HepG2 (cell line): ENCODE data around the gene AGT. TPM values are rescaled to one million over a fixed set of nuclear protein-coding genes. Genes with fewer than 3 reads are reported as not detected.

Experiments used
- AKNA ChIP-seq: sonication (generic); formaldehyde crosslinking; IDR thresholded peaks from 2 replicates; pipeline ENCODE4 v1.4.0; 2020; ENCODE audit warnings: missing genetic modification reagents, borderline replicate concordance
- HDAC6 ChIP-seq: fragments of 200-600 bp; sonication (generic); IDR thresholded peaks from 2 replicates; pipeline ENCODE4 v1.7.0; 2017; ENCODE audit warnings: mild to moderate bottlenecking, antibody characterized with exemption, low read length, low read depth
- HMGA1 ChIP-seq: sonication (generic); formaldehyde crosslinking; conservative IDR thresholded peaks from 2 replicates; pipeline ENCODE4 v1.4.0; 2020; ENCODE audit warnings: missing genetic modification reagents
- ISL2 ChIP-seq: sonication (generic); formaldehyde crosslinking; IDR thresholded peaks from 2 replicates; pipeline ENCODE4 v1.5.0; 2020; ENCODE audit warnings: missing genetic modification reagents
- NCOA2 ChIP-seq: sonication (generic); formaldehyde crosslinking; IDR thresholded peaks from 2 replicates; pipeline ENCODE4 v1.8.0; 2022; ENCODE audit warnings: inconsistent platforms
- NKX3-1 ChIP-seq: sonication (generic); formaldehyde crosslinking; IDR thresholded peaks from 2 replicates; pipeline ENCODE4 v1.5.0; 2020; ENCODE audit warnings: missing genetic modification reagents
- NONO ChIP-seq, 2 experiments: fragments of 450-650 bp in 1 of 2; sonication (generic) in 1 of 2; formaldehyde crosslinking in 1 of 2; IDR thresholded peaks in 1 of 2; conservative IDR thresholded peaks in 1 of 2; 2 replicates each; pipeline versions ENCODE4 v1.6.1 to v1.8.0; 2017 to 2022; ENCODE audit warnings: mild to moderate bottlenecking in 1 of 2, missing genetic modification reagents in 1 of 2, moderate library complexity in 1 of 2
- NRL ChIP-seq: sonication (generic); formaldehyde crosslinking; IDR thresholded peaks from 2 replicates; pipeline ENCODE4 v1.5.0; 2020; ENCODE audit warnings: missing genetic modification reagents, mild to moderate bottlenecking, moderate library complexity, borderline replicate concordance
- PHF8 ChIP-seq: sonication (generic); formaldehyde crosslinking; IDR thresholded peaks from 2 replicates; pipeline ENCODE4 v1.5.0; 2020; ENCODE audit warnings: missing genetic modification reagents
- RBM39 ChIP-seq: fragments of 200-400 bp; formaldehyde crosslinking; IDR thresholded peaks from one replicate; pipeline ENCODE4 v1.6.1; 2018; ENCODE audit warnings: antibody characterized with exemption, mild to moderate bottlenecking, low read depth, low read length; ENCODE audit not compliant: poor library complexity, severe bottlenecking
- SMARCE1 ChIP-seq: fragments of 450-650 bp; IDR thresholded peaks from 2 replicates; pipeline ENCODE4 v1.6.1; 2017; ENCODE audit warnings: borderline replicate concordance
- TBX3 ChIP-seq: fragments of 450-650 bp; IDR thresholded peaks from 2 replicates; pipeline ENCODE4 v1.6.1; 2017; ENCODE audit warnings: antibody characterized with exemption, mild to moderate bottlenecking, inconsistent platforms, borderline replicate concordance
- TEAD2 ChIP-seq: sonication (generic); formaldehyde crosslinking; IDR thresholded peaks from 2 replicates; pipeline ENCODE4 v1.9.0; 2021; ENCODE audit warnings: missing genetic modification reagents
- ZBTB42 ChIP-seq: sonication (generic); formaldehyde crosslinking; IDR thresholded peaks from 2 replicates; pipeline ENCODE4 v1.5.0; 2020; ENCODE audit warnings: mild to moderate bottlenecking, missing genetic modification reagents
- ZNF136 ChIP-seq: sonication (generic); formaldehyde crosslinking; IDR thresholded peaks from 2 replicates; pipeline ENCODE4 v1.8.1; 2022; ENCODE audit warnings: low read depth, mild to moderate bottlenecking, moderate library complexity, missing genetic modification reagents
- ZNF17 ChIP-seq: sonication (generic); formaldehyde crosslinking; IDR thresholded peaks from 2 replicates; pipeline ENCODE4 v1.5.0; 2020; ENCODE audit warnings: mild to moderate bottlenecking, missing genetic modification reagents
- ZNF264 ChIP-seq: sonication (generic); formaldehyde crosslinking; IDR thresholded peaks from 2 replicates; pipeline ENCODE4 v1.4.0; 2020; ENCODE audit warnings: missing genetic modification reagents
- ZNF547 ChIP-seq: sonication (generic); formaldehyde crosslinking; IDR thresholded peaks from 2 replicates; pipeline ENCODE4 v1.5.1; 2020; ENCODE audit warnings: mild to moderate bottlenecking, missing genetic modification reagents
- ZNF747 ChIP-seq: sonication (generic); formaldehyde crosslinking; IDR thresholded peaks from 2 replicates; pipeline ENCODE4 v1.8.1; 2023; ENCODE audit warnings: missing genetic modification reagents, mild to moderate bottlenecking, borderline replicate concordance
- ZNF800 ChIP-seq: sonication (generic); formaldehyde crosslinking; IDR thresholded peaks from 2 replicates; pipeline ENCODE4 v1.4.0; 2020; ENCODE audit warnings: missing genetic modification reagents
- ZNF839 ChIP-seq: sonication (generic); formaldehyde crosslinking; IDR thresholded peaks from 2 replicates; pipeline ENCODE4 v1.4.0; 2020; ENCODE audit warnings: missing genetic modification reagents, mild to moderate bottlenecking, borderline replicate concordance
- ZSCAN25 ChIP-seq: sonication (generic); formaldehyde crosslinking; IDR thresholded peaks from 2 replicates; pipeline ENCODE4 v1.8.0; 2022; ENCODE audit warnings: mild to moderate bottlenecking, missing genetic modification reagents
- polyA plus RNA-seq, 8 experiments: library from polyadenylated mRNA; depleted of rRNA in 3 of 8; stranded (reverse) in 7 of 8; unstranded in 1 of 8; fragments of >200 nt; fragmentation: Illumina TruSeq in 4 of 8; extraction: Trizol in 4 of 8; gene quantifications; 2 replicates each; pipeline versions ENCODE4 v1.2.1 to v1.2.3, GENCODE V29; 2011 to 2016; ENCODE audit warnings: low read depth in 4 of 8, missing spikeins in 1 of 8, mixed read lengths in 1 of 8; ENCODE audit not compliant: insufficient read depth in 1 of 8
- total RNA-seq, 5 experiments: library from RNA; depleted of rRNA; stranded (reverse); fragments of >200 nt; fragmentation: Illumina TruSeq; extraction: Trizol; gene quantifications; 2 replicates each; pipeline ENCODE4 v1.2.3, GENCODE V29; 2016; ENCODE audit warnings: low read depth in 1 of 5
- TF ChIP-seq, protein P1 (sequence below): sonication (generic); formaldehyde crosslinking; IDR thresholded peaks from 2 replicates; pipeline ENCODE4 v1.9.0; 2022; ENCODE audit warnings: missing genetic modification reagents, mild to moderate bottlenecking, borderline replicate concordance

The AGT gene
- total and polyA plus RNA-seq, 2 of the 13 experiments (the other 11 are each of a cell fraction or from before 2014, with no cell fraction given): 892 to 2,071 TPM

- TF ChIP-seq RBM39: no peak
- TF ChIP-seq ZNF839 (CRISPR knock-in tag): no peak
- TF ChIP-seq ZNF547: no peak
- no peak for TF ChIP-seq PHF8 (CRISPR knock-in tag)
- no peak for TF ChIP-seq ZNF136 (CRISPR knock-in tag)
- no peak for TF ChIP-seq NCOA2 (CRISPR knock-in tag)
- no peak for TF ChIP-seq NRL
- TF ChIP-seq TEAD2: no peak
- TF ChIP-seq ZNF747: no peak
- TF ChIP-seq HDAC6: no peak
- peak; percentile 37; the same call in 1 of the 2 replicates for TF ChIP-seq ISL2 (CRISPR knock-in tag)
- TF ChIP-seq TBX3: no peak
- no peak for TF ChIP-seq AKNA
- TF ChIP-seq ZNF17 (CRISPR knock-in tag): no peak
- no peak for TF ChIP-seq SMARCE1
- no peak for TF ChIP-seq NKX3-1 (CRISPR knock-in tag)
- TF ChIP-seq ZNF800 (CRISPR knock-in tag): no peak
- 0 out of 2 replicates have a peak, but pooled peaks have one; percentile 11 for TF ChIP-seq ZSCAN25 (CRISPR knock-in tag)
- TF ChIP-seq ZBTB42 (CRISPR knock-in tag): no peak
- TF ChIP-seq, protein P1, sequence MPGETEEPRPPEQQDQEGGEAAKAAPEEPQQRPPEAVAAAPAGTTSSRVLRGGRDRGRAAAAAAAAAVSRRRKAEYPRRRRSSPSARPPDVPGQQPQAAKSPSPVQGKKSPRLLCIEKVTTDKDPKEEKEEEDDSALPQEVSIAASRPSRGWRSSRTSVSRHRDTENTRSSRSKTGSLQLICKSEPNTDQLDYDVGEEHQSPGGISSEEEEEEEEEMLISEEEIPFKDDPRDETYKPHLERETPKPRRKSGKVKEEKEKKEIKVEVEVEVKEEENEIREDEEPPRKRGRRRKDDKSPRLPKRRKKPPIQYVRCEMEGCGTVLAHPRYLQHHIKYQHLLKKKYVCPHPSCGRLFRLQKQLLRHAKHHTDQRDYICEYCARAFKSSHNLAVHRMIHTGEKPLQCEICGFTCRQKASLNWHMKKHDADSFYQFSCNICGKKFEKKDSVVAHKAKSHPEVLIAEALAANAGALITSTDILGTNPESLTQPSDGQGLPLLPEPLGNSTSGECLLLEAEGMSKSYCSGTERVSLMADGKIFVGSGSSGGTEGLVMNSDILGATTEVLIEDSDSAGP (CRISPR knock-in tag): peak; percentile 63; the same call in 1 of the 2 replicates
- TF ChIP-seq ZNF264: peak; percentile 36; the same call in 1 of the 2 replicates
- no peak for TF ChIP-seq NONO (IDR thresholded peaks at IDR 0.05)
- TF ChIP-seq NONO (CRISPR knock-in tag; conservative IDR thresholded peaks at IDR 0.05): no peak
- TF ChIP-seq HMGA1: no peak
Measured at GRCh38 chr1:230760360-230760827, 46.5 kb upstream of the AGT start (continued).
